Muscle of leg (tissue), 16 donors: ENCODE measurements around the gene ANTXRL. TPM values are rescaled to one million over a fixed set of nuclear protein-coding genes. Genes with fewer than 3 reads are reported as not detected.
"Not testable (repeated sequence)": the region's sequence is repeated elsewhere in the genome, so short reads cannot be mapped to it uniquely, and the experiment has no call there.

Experiments
- DNase-seq: peaks from one replicate; pipeline ENCODE4 v3.0.0; 2013
- H3K27ac ChIP-seq: one replicate; pipeline ENCODE4 v1.5.1; 2013; ENCODE audit warnings: mild to moderate bottlenecking, low read length, control low read depth
- H3K27me3 ChIP-seq: one replicate; pipeline ENCODE4 v1.6.1; 2013; ENCODE audit warnings: low read length; ENCODE audit not compliant: control insufficient read depth, insufficient read depth
- H3K36me3 ChIP-seq: one replicate; pipeline ENCODE4 v1.6.1; 2013; ENCODE audit warnings: low read length; ENCODE audit not compliant: control insufficient read depth, insufficient read depth
- H3K4me1 ChIP-seq: one replicate; pipeline ENCODE4 v1.6.1; 2013; ENCODE audit warnings: low read length; ENCODE audit not compliant: control insufficient read depth, insufficient read depth
- H3K4me3 ChIP-seq: one replicate; pipeline ENCODE4 v1.5.1; 2013; ENCODE audit warnings: low read length, control low read depth
- H3K9me3 ChIP-seq: replicated peaks from 2 replicates; pipeline ENCODE4 v1.6.1; 2013; ENCODE audit warnings: low read depth, low read length; ENCODE audit not compliant: control insufficient read depth
- WGBS: methylation state at CpG from one replicate; pipeline ENCODE4 v1.1.5; 2013; ENCODE audit warnings: missing lambda C conversion rate; ENCODE audit not compliant: insufficient coverage; 5-methylcytosine and 5-hydroxymethylcytosine counted together
- long read RNA-seq, 11 donors: transcript quantifications; one replicate each; lab custom pipeline, GENCODE V29; 2026
- polyA plus RNA-seq, 8 donors: library from polyadenylated mRNA; unstranded; fragments of 120-200 nt; gene quantifications; one replicate each; pipeline versions ENCODE4 v1.2.1 to v1.2.3, GENCODE V29; 2013; ENCODE audit warnings: inconsistent platforms in 1 of 8, low replicate concordance in 1 of 8; ENCODE audit not compliant: insufficient read length in 8 of 8, insufficient read depth in 1 of 8
- total RNA-seq: library from RNA; stranded (reverse); fragments of 120-200 nt; gene quantifications from one replicate; pipeline ENCODE4 v1.2.4, GENCODE V29; 2013

The ANTXRL gene
- total RNA-seq = not detected
- polyA plus RNA-seq = not detected
- long read RNA-seq, donor 1 = 0 reads
- long read RNA-seq, donor 2 = 0 reads
- long read RNA-seq, donor 3 = 0 reads
- long read RNA-seq, donor 4 = 0 reads
- long read RNA-seq, donor 5 = 0 reads
- long read RNA-seq, donor 6 = 0 reads
- long read RNA-seq, donor 7 = 0 reads
- long read RNA-seq, donor 8 = 0 reads
- long read RNA-seq, donor 9 = 0 reads
- long read RNA-seq, donor 10 = 0 reads
- long read RNA-seq, donor 11 = 0 reads

DNA sequence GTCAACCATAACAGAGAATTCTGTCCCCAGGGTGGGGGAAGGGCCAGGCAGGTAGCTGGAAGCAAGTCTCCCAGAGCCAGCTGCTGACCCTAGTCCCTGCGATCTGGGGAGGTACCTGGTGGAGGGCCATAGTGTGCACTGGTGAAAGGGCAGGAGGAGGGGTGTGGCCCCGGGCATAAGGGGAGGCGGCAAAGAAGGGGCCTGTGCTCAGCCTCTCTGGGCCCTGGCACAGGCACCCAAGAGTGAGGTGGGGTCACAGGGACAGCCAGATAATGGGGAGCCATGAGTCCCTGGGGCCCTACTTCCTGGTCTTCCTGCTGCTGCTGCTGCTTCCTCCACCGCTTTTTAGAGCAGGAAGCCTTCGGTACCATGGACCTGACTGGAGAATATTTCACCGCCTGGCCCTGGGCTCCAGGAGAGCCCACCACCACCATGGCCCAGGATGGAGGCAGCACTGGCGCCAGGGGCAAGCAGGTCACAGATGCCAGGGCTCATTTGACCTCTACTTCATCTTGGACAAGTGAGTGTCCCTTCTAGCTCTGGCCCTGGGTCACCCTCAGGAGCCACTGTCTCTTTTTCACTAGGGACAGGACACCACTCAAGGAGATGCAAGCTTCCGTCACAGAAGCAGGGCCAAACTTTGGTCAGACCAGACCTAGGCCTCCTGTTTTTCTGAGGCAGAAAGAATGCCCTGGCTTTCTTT, at the start of gene ANTXRL:
ANTXRL (plus strand) TSS at position 7 of the 703 bp plus-strand sequence; CDS start at position 273, 266 bp downstream.
- H3K27ac ChIP-seq = no peak within 1 kb of the TSS
- no peak within 1 kb of the TSS for H3K4me3 ChIP-seq
- DNase-seq = no peak
- H3K9me3 ChIP-seq = no peaks in the 10 kb centered on the region
- WGBS = 90% methylated on average over 8 of the region's 8 CpGs
- peaks cover 7% of the 10 kb centered on the region for H3K4me1 ChIP-seq
- H3K27me3 ChIP-seq = peaks cover 23% of the 10 kb centered on the region
- H3K36me3 ChIP-seq = no peaks in the 10 kb centered on the region

DNA sequence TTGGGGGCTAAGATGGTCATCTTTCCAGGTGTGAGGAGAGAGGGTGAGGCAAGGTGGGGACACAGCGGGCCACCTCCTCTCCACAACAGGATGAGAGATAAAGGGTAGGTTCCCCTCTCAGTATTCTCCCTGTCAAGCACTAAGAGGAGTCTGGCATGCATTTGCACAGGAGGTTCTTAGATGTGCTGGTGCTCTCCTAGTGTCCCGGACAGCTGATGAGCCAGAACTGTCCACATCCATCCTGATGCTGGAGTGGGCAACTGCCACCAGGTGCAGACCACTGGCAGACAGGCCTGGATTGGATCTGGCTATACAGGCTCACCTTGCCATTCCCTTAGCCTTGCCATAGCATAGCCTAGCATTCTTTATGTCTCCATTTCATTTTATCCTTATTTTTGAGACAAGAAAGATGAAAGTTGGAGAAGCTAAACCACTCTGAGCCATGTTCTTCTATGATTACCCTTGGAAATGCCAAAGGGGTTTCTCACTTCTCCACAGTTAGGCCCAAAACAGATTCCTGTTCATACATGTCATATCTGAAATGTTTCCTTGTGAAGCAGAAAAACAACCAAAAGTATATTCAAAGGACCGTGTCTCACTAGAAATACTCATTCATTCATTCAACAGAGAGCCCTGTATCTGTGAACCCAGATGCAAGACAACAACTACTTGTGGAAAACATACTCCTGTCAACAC, 48.8 kb upstream of the ANTXRL start:
- no peaks in the 10 kb centered on the region for H3K9me3 ChIP-seq
- no peak for DNase-seq
- no peak overlapping the region for H3K27ac ChIP-seq
- H3K36me3 ChIP-seq = no peaks in the 10 kb centered on the region
- H3K4me1 ChIP-seq = no peaks in the 10 kb centered on the region
- no peaks in the 10 kb centered on the region for H3K27me3 ChIP-seq
- WGBS = 95% methylated on average over 2 of the region's 3 CpGs
- H3K4me3 ChIP-seq = no peak overlapping the region

DNA sequence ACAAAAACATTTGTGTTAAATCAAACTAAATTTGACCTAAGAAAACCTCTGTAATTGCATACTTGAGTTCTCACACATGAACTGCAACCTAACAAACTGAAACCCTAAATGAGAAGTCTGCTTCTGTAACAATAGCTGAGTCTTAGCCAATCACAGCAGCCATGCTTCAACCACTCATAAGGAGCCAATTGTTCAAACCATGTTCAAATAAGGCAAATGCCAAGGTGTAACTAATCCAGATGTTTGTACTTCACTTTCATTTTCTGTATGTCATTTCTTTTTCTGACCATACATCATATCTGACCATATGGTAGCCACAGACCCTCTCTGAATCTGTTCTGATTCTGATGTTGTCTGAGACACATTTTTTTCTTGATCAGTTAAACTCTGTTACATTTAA, 47.5 kb upstream of the ANTXRL start:
- no peak overlapping the region for H3K4me3 ChIP-seq
- no peaks in the 10 kb centered on the region for H3K27me3 ChIP-seq
- no peak overlapping the region for H3K27ac ChIP-seq
- H3K36me3 ChIP-seq = no peaks in the 10 kb centered on the region
- no peaks in the 10 kb centered on the region for H3K9me3 ChIP-seq
- no peaks in the 10 kb centered on the region for H3K4me1 ChIP-seq
- DNase-seq = no peak

DNA sequence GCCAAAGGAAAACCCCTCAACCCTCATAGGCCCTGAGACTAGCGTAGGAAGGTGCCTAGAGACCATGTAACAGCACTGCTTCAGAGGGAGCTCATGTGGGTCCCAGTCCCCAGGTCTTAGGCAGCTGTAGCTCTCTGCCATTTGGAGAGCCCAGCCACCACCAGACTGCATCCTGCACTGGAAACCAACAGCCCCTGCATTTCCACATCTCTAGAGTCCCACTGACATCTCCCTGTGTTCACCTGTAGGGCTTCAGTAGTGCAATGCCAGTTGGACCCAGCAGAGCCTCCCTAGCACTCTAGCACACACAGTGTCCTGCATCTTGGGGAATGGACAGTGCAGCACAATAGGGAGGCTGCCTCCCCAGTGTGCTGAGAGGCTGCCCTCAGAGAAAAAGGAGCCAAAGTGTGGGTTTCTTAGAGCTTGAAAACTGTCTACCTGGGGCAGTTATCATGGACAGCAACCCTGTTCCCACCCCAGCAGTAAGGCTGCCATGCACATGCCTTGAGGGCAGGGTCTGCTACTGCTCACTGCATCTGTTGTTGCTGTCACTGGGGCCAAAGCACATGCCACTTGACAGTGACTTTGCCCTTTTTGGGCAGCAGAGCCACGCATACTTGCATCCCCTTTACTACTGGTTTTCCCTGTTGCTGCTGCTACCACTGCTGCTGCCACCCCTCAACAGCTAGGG, 46.7 kb upstream of the ANTXRL start:
- WGBS = 66% methylated on average over 2 of the region's 2 CpGs
- DNase-seq = no peak
- Histone ChIP-seq H3K36me3 (no peaks in the 10 kb centered on the region), H3K27ac (no peak overlapping the region), H3K4me3 (no peak overlapping the region), H3K27me3 (no peaks in the 10 kb centered on the region), H3K4me1 (no peaks in the 10 kb centered on the region), H3K9me3 (no peaks in the 10 kb centered on the region)

DNA sequence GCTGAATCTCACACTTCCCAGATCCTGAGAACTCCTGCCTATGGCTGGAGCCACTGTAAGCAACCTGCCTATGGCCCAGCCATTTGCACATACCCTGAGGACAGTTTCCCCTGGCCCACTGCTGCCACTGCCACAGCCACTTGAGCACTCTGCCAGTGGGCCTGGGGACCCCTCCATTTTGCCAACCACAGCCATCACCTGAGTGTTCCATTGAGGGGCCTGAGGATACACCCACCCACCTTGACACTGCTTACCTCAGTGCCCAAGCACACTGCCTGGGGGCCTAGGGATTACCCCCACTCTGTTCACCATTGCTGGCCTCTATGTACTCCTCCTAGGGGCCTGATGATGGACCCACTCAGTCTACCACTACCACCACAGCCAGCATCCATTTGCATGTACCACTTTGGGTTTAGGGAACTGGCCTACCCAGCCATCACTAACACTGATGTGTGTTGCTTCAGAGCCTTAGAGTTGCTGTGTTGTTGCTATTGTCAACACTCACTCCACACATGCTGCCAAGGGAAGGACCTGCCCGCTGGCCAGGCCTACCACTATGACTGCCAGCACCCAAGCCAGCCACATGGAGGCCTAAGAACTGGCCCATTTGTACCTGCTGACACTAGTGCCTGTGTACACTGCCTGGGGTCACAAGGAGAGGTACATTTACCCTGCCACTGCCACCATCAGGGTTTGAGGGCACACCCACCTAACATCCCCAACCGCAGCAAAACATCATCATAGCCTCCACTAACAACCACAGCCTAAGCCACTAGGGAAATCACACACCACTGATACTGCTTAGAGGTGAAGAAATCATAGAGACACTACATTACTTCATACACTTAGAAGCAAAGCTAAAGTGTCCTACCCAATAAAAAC, 45.9 kb upstream of the ANTXRL start:
- Histone ChIP-seq H3K4me1 (no peaks in the 10 kb centered on the region), H3K9me3 (no peaks in the 10 kb centered on the region), H3K4me3 (no peak overlapping the region), H3K27ac (no peak overlapping the region), H3K36me3 (no peaks in the 10 kb centered on the region), H3K27me3 (no peaks in the 10 kb centered on the region)
- DNase-seq = no peak
- 100% methylated on average over 1 of the region's 2 CpGs for WGBS

DNA sequence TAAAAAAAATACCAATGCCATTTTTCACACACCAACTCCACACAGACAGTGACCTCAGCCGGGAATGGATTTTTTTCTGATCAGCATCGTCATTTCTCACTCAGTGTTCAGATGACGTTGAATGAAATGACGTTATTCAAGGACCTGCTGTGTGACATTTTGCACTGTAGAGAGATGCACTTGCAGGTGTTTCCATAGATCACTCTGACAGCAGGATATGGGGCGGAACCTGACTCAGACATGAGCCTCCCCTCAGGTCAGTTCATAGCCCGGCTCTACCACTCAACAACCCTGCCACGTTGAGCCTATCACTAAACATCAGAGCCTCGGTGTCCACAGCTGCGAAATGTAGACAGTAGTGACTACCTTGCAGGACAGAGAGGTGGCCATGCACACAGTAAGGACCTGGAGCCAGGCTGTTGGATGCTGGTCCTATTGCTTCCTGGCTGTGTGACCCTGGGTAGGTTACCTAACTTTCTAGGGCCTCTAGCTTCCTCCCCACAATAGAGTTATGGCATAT, 41.4 kb upstream of the ANTXRL start:
- H3K9me3 ChIP-seq = no peaks in the 10 kb centered on the region
- H3K4me3 ChIP-seq = no peak overlapping the region
- H3K27me3 ChIP-seq = no peaks in the 10 kb centered on the region
- H3K36me3 ChIP-seq = no peaks in the 10 kb centered on the region
- no peak overlapping the region for H3K27ac ChIP-seq
- peaks cover 19% of the 10 kb centered on the region for H3K4me1 ChIP-seq
- DNase-seq = no peak
- 86% methylated on average over 4 of the region's 9 CpGs for WGBS

DNA sequence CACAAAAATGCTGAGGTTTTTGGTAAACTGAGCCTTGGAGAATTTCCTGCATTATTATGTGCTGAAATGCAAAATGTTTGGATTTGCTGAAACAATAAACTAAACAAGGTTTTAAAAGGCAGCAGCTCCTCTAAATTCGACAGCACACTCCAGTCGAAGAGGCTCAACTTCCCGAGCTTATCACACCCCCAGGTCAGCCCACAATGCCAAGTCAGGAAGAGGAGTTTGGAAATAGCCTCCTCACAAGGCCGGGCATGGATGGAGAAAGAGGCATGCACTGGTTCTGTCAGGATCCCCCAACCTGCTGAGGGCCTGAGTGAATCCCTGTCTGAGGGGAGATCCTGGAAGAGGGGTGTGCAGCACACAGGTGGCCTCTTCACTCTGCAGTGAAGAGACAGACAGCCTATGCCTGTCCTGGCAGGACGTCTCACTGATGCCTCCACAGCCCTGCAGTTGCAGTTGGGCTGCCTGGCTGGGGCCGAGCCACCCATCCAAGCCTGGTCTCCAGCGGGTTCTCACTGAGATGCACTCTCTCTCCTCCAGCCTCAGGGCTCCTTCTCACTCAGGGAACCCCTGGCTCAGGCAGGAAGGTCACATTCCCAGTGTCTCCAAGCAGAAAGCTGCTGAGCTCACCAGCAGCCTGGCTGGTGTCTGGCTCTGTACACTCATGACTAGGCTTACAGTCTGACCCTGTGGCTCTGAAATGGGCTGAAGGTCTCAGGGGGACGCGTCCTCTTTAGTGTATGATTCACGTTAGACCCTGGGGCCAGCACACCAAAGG, 40.2 kb upstream of the ANTXRL start:
- WGBS = 80% methylated on average over 6 of the region's 10 CpGs
- H3K36me3 ChIP-seq, DNase-seq, H3K9me3 ChIP-seq, H3K27me3 ChIP-seq, H3K27ac ChIP-seq, H3K4me3 ChIP-seq: not testable (repeated sequence)
- peaks cover 19% of the 10 kb centered on the region for H3K4me1 ChIP-seq

DNA sequence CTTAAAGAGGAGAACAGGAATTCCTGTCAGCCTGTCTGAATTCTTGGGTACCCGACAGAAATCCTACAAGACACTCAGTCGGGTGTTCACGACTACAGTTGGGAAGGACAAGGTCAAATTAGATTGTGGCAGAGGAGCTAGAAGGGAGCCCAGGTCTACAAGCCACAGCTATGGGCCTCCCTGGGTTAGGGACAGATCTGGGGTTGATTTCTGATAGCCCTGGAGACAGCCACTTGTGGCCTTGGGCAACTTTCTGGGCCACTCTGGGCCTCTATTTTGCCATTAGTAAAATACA, 39.7 kb upstream of the ANTXRL start:
- no peaks in the 10 kb centered on the region for H3K27me3 ChIP-seq
- WGBS = 92% methylated on average over 2 of the region's 3 CpGs
- peaks cover 19% of the 10 kb centered on the region for H3K4me1 ChIP-seq
- no peaks in the 10 kb centered on the region for H3K9me3 ChIP-seq
- H3K36me3 ChIP-seq = no peaks in the 10 kb centered on the region
- no peak overlapping the region for H3K4me3 ChIP-seq
- DNase-seq = no peak
- H3K27ac ChIP-seq = no peak overlapping the region
